ENCODE results near the gene PHLDB3. TPM values are rescaled to one million over a fixed set of nuclear protein-coding genes. Genes with fewer than 3 reads are reported as not detected.

The PHLDB3 gene
- total RNA-seq, 2 donors from 2014 or later, result 23.1 to 27.3 TPM

DNA sequence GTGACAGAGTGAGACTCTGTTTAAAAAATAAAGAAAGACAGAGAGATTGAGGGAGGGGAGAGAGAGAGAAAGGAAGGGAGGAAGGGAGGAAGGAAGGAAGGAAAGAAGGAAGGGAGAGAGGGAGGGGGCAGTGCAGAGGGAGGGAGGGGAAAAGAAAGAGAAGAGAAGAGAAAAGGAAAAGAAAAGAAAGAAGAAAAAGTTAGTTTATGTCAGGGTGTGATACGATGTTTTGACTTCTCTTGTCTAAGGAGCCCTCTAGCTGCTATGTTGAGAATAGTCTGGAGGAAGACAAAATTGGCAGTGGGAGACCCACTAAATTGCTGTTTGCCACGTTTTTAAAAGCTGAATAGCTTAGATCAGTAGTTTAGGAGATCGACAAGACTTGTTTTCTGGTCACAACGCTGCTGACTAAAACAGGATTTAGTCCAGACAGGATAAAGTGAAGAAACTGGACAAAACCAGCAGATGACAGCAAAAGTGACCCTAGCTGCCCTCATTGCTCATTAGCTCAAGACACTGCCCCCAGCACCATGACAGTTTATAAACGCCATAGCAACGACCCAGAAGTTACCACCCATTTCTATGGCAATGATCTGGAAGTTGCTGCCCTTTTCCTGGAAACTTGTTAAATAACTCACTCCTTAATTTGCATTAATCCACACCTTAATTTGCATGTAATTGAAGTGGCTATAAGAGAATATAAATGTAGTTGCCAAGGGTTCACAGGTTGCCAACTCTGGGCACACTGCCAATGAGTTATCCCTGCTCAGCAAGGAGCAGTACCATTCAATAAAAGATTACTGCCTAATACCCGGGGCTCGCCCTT, 78.8 kb downstream of the PHLDB3 start:
- no peak for DNase-seq (ENCODE audit: low spot score in 2 of 2)
- no peaks in the 10 kb centered on the region for H3K36me3 Mint-ChIP-seq
- H3K27ac Mint-ChIP-seq, result peak overlapping the region in 1 of 2 donors; percentile 91
- ATAC-seq, result no peak
- no peaks in the 10 kb centered on the region for H3K9me3 Mint-ChIP-seq

Other genes starting within 250 kb of the PHLDB3 start
- gene PSG9, start 235.2 kb downstream of the PHLDB3 start, total RNA-seq, result under 1 TPM; 0.16 to 0.23 TPM
- gene CD177, start 151.1 kb downstream of the PHLDB3 start, total RNA-seq, result not detected
- not detected for gene TEX101, start 89.9 kb downstream of the PHLDB3 start, total RNA-seq
- gene LYPD3, start 39.1 kb downstream of the PHLDB3 start, total RNA-seq, result 1 to 10 TPM; 3.0 to 7.1 TPM
- gene ETHE1, start 22.5 kb upstream of the PHLDB3 start, total RNA-seq, result 10 to 100 TPM; 88.0 to 89.2 TPM
- 1 to 10 TPM in 1 of 2 donors, under 1 TPM in 1; 0.98 to 3.3 TPM for gene ZNF575, start 28.4 kb upstream of the PHLDB3 start, total RNA-seq
- 10 to 100 TPM; 36.9 to 39.5 TPM for gene XRCC1, start 70.8 kb upstream of the PHLDB3 start, total RNA-seq
- gene PINLYP, start 71.1 kb upstream of the PHLDB3 start, total RNA-seq, result 1 to 10 TPM; 6.5 to 9.0 TPM
- gene IRGQ, start 91.4 kb upstream of the PHLDB3 start, total RNA-seq, result 10 to 100 TPM; 21.6 to 29.4 TPM
- 10 to 100 TPM; 15.9 to 19.6 TPM for gene ZNF576, start 91.8 kb upstream of the PHLDB3 start, total RNA-seq
- gene SRRM5, start 107.3 kb upstream of the PHLDB3 start, total RNA-seq, result under 1 TPM; 0.68 to 0.80 TPM
- 10 to 100 TPM; 14.2 to 21.1 TPM for gene ZNF428, start 114.9 kb upstream of the PHLDB3 start, total RNA-seq
- gene CADM4, start 135.1 kb upstream of the PHLDB3 start, total RNA-seq, result under 1 TPM; 0.58 to 0.66 TPM
- 10 to 100 TPM; 13.8 to 20.8 TPM for gene PLAUR, start 165.4 kb upstream of the PHLDB3 start, total RNA-seq
- gene IRGC, start 211.3 kb upstream of the PHLDB3 start, total RNA-seq, result not detected

All from activated naive CD4-positive, alpha-beta T cell treated with anti-CD3 and anti-CD28 coated beads, Interleukin-2, amount 50 U/mL, for 72 hours (primary cell).